K562 (cell line): Measurements from ENCODE around the gene KLK6. TPM values are rescaled to one million over a fixed set of nuclear protein-coding genes. Genes with fewer than 3 reads are reported as not detected.

ENCODE experiments used
- ATAC-seq: fragments of 200-7000 bp; cut with Tn5 transposase; 3 replicates; pipeline ENCODE4 v1.9.1; 2020; ENCODE audit warnings: moderate library complexity
- BruUV-seq: library from RNA; stranded (reverse); fragments of 400-500 nt; replicated peaks from 2 replicates; lab custom pipeline; 2021; lab: Mats Ljungman, UMichigan
- CTCF ChIA-PET: fragments of 300-600 bp; formaldehyde crosslinking; extraction: SDS; loops from one replicate; lab custom pipeline; 2021; ENCODE audit warnings: low intra/inter-chr PET ratio; lab: Yijun Ruan, JAX
- POLR2A ChIA-PET: fragments of 300-600, 350-650 bp; sonication (Branson Sonifier 250); formaldehyde crosslinking; extraction: SDS; loops from one replicate; lab custom pipeline; 2021; ENCODE audit warnings: antibody characterized with exemption, inconsistent platforms; lab: Yijun Ruan, JAX
- DNase-seq, 4 experiments: peaks; one replicate each; pipeline versions ENCODE4 v3.0.0 to v3.0.0-alpha.2; 2011 to 2018; ENCODE audit warnings: low spot score in 3 of 4, mixed read lengths in 3 of 4; ENCODE audit errors: extremely low read depth in 1 of 4
- FAIRE-seq: peaks from 2 replicates; lab custom pipeline; 2011; peaks lifted over from hg19 to GRCh38; lab: Jason Lieb, UNC
- H2AFZ ChIP-seq: 2 replicates; pipeline ENCODE4 v1.6.0; 2011; ENCODE audit warnings: low read depth, low read length, control low read depth, inconsistent platforms
- H3K27ac ChIP-seq: fragments of 200-600 bp; 3 replicates; pipeline ENCODE4 v1.8.0; 2011; ENCODE audit warnings: low read depth, mild to moderate bottlenecking, control low read depth, inconsistent platforms, low read length, moderate library complexity, mixed read lengths; ENCODE audit errors: extremely low read depth
- H3K27me3 ChIP-seq, 2 experiments: fragments of 300-600 bp in 1 of 2; 2 replicates in 1 of 2; 3 replicates in 1 of 2; pipeline versions ENCODE4 v1.6.0 to v1.8.0; 2011; ENCODE audit warnings: inconsistent platforms in 2 of 2, low read length in 2 of 2, mild to moderate bottlenecking in 1 of 2, mixed read lengths in 1 of 2, moderate library complexity in 1 of 2; ENCODE audit not compliant: control insufficient read depth in 2 of 2, insufficient read depth in 2 of 2
- H3K36me3 ChIP-seq: fragments of 300-600 bp; 3 replicates; pipeline ENCODE4 v1.8.0; 2011; ENCODE audit warnings: mild to moderate bottlenecking, low read length, inconsistent platforms; ENCODE audit not compliant: control insufficient read depth, insufficient read depth
- H3K4me1 ChIP-seq, 2 experiments: fragments of 200-600 bp in 1 of 2; replicated peaks in 1 of 2; 2 replicates in 1 of 2; 3 replicates in 1 of 2; pipeline versions ENCODE4 v1.5.1 to v1.8.0; 2011; ENCODE audit warnings: inconsistent platforms in 2 of 2, low read length in 2 of 2, mild to moderate bottlenecking in 1 of 2, mixed read lengths in 1 of 2, moderate library complexity in 1 of 2; ENCODE audit not compliant: control insufficient read depth in 2 of 2, insufficient read depth in 2 of 2
- H3K4me2 ChIP-seq: 2 replicates; pipeline ENCODE4 v1.6.1; 2011; ENCODE audit warnings: low read length, control low read depth, inconsistent platforms, mixed read lengths; ENCODE audit not compliant: insufficient read depth
- H3K4me3 ChIP-seq: fragments of 200-600 bp; sonication (generic), shearing (Covaris generic); 2 replicates; pipeline ENCODE4 v1.5.1; 2016; ENCODE audit warnings: control low read depth, inconsistent platforms
- H3K79me2 ChIP-seq: fragments of 200-600 bp; 3 replicates; pipeline ENCODE4 v1.8.0; 2011; ENCODE audit warnings: low read length, inconsistent platforms; ENCODE audit not compliant: control insufficient read depth, insufficient read depth
- H3K9ac ChIP-seq, 2 experiments: 2 replicates each; pipeline versions ENCODE4 v1.6.0 to v1.6.1; 2011; ENCODE audit warnings: low read depth in 2 of 2, low read length in 2 of 2, control low read depth in 1 of 2, inconsistent platforms in 1 of 2, mild to moderate bottlenecking in 1 of 2, mixed read lengths in 1 of 2; ENCODE audit not compliant: insufficient read depth in 1 of 2
- H3K9me1 ChIP-seq: one replicate; pipeline ENCODE4 v1.6.0; 2011; ENCODE audit warnings: inconsistent platforms, mild to moderate bottlenecking, low read length, moderate library complexity; ENCODE audit not compliant: control insufficient read depth, insufficient read depth
- H3K9me3 ChIP-seq: replicated peaks from 2 replicates; pipeline ENCODE4 v1.5.1; 2011; ENCODE audit warnings: low read depth, low read length, inconsistent platforms; ENCODE audit not compliant: control insufficient read depth, insufficient read depth
- H4K20me1 ChIP-seq: replicated peaks from 2 replicates; pipeline ENCODE4 v1.6.1; 2011; ENCODE audit warnings: low read length, inconsistent platforms, mixed read lengths; ENCODE audit not compliant: control insufficient read depth, insufficient read depth
- CC2D1A ChIP-seq: fragments of 450-650 bp; IDR thresholded peaks from 2 replicates; pipeline ENCODE4 v1.6.1; 2017; ENCODE audit warnings: mild to moderate bottlenecking
- EP400 ChIP-seq: fragments of 450-650 bp; IDR thresholded peaks from 2 replicates; pipeline ENCODE4 v1.6.1; 2017; ENCODE audit warnings: antibody characterized with exemption, mild to moderate bottlenecking, moderate library complexity
- HDGF ChIP-seq: fragments of 450-650 bp; IDR thresholded peaks from 2 replicates; pipeline ENCODE4 v1.6.1; 2016
- PPARD ChIP-seq: fragments of 250-450 bp; sonication (Bioruptor Pico); IDR thresholded peaks from 2 replicates; pipeline ENCODE4 v1.8.0; 2022; ENCODE audit warnings: inconsistent platforms, mild to moderate bottlenecking, moderate library complexity
- SAFB ChIP-seq: fragments of 200-400 bp; formaldehyde crosslinking; IDR thresholded peaks from 2 replicates; pipeline ENCODE4 v1.6.1; 2017; ENCODE audit warnings: low read depth, low read length, borderline replicate concordance
- ZNF561 ChIP-seq: fragments of 450-650 bp; formaldehyde crosslinking; conservative IDR thresholded peaks from 2 replicates; pipeline ENCODE4 v1.4.0; 2020; ENCODE audit warnings: mild to moderate bottlenecking, moderate library complexity
- WGBS: fragments of 100-300 bp; shearing (Covaris generic); methylation state at CpG from one replicate; pipeline ENCODE4 v1.1.6; 2016; ENCODE audit warnings: low coverage, mixed read lengths; ENCODE audit not compliant: insufficient coverage; ENCODE audit errors: missing lambda C conversion rate; 5-methylcytosine and 5-hydroxymethylcytosine counted together
- in situ Hi-C: fragments of 300-500 bp; cut with MboI; formaldehyde crosslinking; loops from 4 replicates; pipeline ENCODE4 v1.15.0; 2018; ENCODE audit warnings: inconsistent platforms, mixed read lengths
- intact Hi-C: fragments of 100-400 bp; cut with micrococcal nuclease; formaldehyde crosslinking; loops from 2 replicates; pipeline ENCODE4 v1.14.2; 2022
- polyA plus RNA-seq, 8 experiments: library from polyadenylated mRNA; depleted of rRNA in 4 of 8; stranded (reverse) in 5 of 8; unstranded in 3 of 8; fragments of >200 nt; fragmentation: Nextera tagmentation in 2 of 8; fragmentation: Illumina TruSeq in 1 of 8; extraction: Ambion mirVana in 2 of 8; extraction: Trizol in 1 of 8; gene quantifications; 2 replicates each; pipeline versions ENCODE4 v1.2.1 to v1.2.3, GENCODE V29; 2011 to 2014; ENCODE audit warnings: inconsistent platforms in 1 of 8, missing spikeins in 1 of 8
- total RNA-seq, 7 experiments: library from RNA; depleted of rRNA in 6 of 7; stranded (reverse); fragments of >200 nt in 6 of 7; fragmentation: Illumina TruSeq in 2 of 7; extraction: Trizol in 2 of 7; gene quantifications; 2 replicates each; pipeline versions ENCODE4 v1.2.1 to v1.2.3, GENCODE V29; 2011 to 2021; ENCODE audit warnings: low replicate concordance in 1 of 7
- TF ChIP-seq, protein P1 (sequence below): fragments of 250-450 bp; sonication (Bioruptor Pico); IDR thresholded peaks from 2 replicates; pipeline ENCODE4 v1.5.0; 2021; ENCODE audit warnings: mild to moderate bottlenecking, borderline replicate concordance
- TF ChIP-seq, protein P2 (sequence below): IDR thresholded peaks from 3 replicates; pipeline ENCODE4 v1.6.1; 2011; ENCODE audit warnings: borderline replicate concordance, mild to moderate bottlenecking; ENCODE audit not compliant: insufficient read length, insufficient read depth
- TF ChIP-seq, protein P3 (sequence below): fragments of 450-650 bp; formaldehyde crosslinking; conservative IDR thresholded peaks from 2 replicates; pipeline ENCODE4 v1.4.0; 2022; ENCODE audit warnings: mild to moderate bottlenecking, missing genetic modification characterization

Gene KLK6
- total and polyA plus RNA-seq, 9 of the 15 experiments (the other 6 are each of a cell fraction or from before 2014, with no cell fraction given), result not detected

DNA sequence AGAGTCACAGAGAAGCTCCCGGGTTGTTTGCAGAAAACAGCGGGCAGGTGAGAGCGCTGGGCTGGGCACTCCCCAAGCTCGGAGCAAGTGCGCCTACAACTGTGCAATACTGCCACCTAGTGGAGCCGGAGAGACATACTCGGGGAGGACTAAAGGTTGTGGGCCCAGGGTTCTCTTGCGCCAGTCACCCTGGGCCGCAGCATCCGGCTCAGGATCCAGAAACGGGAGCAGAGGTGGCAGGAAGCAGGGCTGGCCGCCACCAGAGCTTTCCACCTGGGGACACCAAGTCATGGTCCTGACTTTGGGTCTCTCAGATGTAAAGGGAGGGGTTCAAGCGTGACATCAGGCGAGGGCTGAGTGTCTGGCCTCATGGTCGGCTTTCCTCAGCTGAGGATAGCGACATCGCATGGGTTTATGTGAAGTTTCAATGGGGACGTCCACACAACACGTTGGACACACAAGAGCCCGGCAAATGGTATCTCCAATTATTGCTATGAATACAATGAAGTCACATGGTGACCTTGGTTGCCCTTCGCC, 47.0 kb downstream of the KLK6 start (continued):
- TF ChIP-seq ZNF561 (CRISPR knock-in tag), result no peak

DNA sequence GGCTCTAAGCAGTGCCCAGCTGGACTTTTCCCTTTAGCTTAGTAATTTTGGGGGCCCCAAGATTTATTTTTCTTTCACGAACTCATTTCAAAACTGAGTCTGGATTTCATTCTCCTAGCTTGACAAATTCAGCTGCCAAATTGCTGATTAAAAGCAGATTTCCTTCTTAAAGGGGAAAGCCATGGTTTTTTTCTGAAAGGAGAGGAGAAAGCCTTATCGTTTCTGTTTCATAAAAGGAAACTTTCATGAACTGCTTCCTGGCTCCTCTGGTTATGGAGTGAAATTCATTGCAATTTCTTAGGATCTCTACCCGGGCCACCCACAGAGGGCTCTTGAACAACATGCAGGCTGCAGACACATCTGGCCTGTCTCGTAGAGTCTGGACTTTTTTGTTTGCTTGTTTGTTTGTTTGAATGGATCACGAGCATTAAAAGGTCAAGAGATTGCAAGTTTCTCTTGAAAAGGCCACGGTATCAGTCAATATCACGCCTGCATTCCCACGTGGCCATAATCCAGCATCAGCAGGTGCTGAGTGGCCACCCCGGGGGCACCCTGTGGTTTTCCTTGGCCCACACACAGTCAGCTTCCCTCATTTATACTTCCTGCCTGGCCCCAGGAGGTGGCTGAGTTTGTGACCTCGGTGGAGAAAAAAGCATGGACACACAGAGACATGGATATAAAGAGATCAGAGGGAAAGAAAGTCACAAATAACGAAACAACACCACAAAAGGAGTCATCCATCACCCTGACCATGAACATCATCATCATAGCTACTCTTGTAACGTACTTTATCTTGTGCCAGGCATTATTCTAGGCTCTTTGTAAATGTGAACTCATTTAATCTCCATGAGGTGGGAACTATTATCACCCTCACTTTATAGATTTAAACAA, 47.7 kb downstream of the KLK6 start:
- 4% methylated on average over 12 of the region's 12 CpGs for WGBS
- H3K27me3 ChIP-seq, result peaks cover 5 to 30% of the 10 kb centered on the region in 2 experiments; a peak in 3 of 5 replicates
- H3K4me3 ChIP-seq, result no peak overlapping the region
- ChIA-PET POLR2A (interaction anchor here (0.8 to 2.4 kb wide), 8 partner anchors 9 to 197 kb away, joined by 3 to 10 read pairs (median 6); no protein-coding TSS in a partner anchor), CTCF (interaction anchor here (0.6 to 1.8 kb wide), 8 partner anchors 128 to 421 kb away, joined by 3 to 12 read pairs (median 4); partner anchors contain the start of gene CLEC11A)
- no peak overlapping the region for H2AFZ ChIP-seq
- intact Hi-C loops, result loop anchor here (1.0 to 5.0 kb wide), 4 partner anchors 49 to 384 kb away; partner anchors contain the start of gene KLK2
- 0 out of 2 replicates have a peak, but pooled peaks cover 6% of the 10 kb centered on the region for H4K20me1 ChIP-seq
- H3K4me1 ChIP-seq, result no peaks in the 10 kb centered on the region; a peak in 1 of 5 replicates
- H3K4me2 ChIP-seq, result no peak overlapping the region
- no peaks in the 10 kb centered on the region for H3K9me1 ChIP-seq
- H3K79me2 ChIP-seq, result no peaks in the 10 kb centered on the region
- no peak for TF ChIP-seq HDGF
- TF ChIP-seq, protein P1, sequence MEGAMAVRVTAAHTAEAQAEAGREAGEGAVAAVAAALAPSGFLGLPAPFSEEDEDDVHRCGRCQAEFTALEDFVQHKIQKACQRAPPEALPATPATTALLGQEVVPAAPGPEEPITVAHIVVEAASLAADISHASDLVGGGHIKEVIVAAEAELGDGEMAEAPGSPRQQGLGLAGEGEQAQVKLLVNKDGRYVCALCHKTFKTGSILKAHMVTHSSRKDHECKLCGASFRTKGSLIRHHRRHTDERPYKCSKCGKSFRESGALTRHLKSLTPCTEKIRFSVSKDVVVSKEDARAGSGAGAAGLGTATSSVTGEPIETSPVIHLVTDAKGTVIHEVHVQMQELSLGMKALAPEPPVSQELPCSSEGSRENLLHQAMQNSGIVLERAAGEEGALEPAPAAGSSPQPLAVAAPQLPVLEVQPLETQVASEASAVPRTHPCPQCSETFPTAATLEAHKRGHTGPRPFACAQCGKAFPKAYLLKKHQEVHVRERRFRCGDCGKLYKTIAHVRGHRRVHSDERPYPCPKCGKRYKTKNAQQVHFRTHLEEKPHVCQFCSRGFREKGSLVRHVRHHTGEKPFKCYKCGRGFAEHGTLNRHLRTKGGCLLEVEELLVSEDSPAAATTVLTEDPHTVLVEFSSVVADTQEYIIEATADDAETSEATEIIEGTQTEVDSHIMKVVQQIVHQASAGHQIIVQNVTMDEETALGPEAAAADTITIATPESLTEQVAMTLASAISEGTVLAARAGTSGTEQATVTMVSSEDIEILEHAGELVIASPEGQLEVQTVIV, result no peak
- TF ChIP-seq SAFB, result no peak
- no peak for TF ChIP-seq EP400
- no peak for TF ChIP-seq CC2D1A
- TF ChIP-seq, protein P2, sequence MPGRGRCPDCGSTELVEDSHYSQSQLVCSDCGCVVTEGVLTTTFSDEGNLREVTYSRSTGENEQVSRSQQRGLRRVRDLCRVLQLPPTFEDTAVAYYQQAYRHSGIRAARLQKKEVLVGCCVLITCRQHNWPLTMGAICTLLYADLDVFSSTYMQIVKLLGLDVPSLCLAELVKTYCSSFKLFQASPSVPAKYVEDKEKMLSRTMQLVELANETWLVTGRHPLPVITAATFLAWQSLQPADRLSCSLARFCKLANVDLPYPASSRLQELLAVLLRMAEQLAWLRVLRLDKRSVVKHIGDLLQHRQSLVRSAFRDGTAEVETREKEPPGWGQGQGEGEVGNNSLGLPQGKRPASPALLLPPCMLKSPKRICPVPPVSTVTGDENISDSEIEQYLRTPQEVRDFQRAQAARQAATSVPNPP, result no peak
- TF ChIP-seq, protein P3, sequence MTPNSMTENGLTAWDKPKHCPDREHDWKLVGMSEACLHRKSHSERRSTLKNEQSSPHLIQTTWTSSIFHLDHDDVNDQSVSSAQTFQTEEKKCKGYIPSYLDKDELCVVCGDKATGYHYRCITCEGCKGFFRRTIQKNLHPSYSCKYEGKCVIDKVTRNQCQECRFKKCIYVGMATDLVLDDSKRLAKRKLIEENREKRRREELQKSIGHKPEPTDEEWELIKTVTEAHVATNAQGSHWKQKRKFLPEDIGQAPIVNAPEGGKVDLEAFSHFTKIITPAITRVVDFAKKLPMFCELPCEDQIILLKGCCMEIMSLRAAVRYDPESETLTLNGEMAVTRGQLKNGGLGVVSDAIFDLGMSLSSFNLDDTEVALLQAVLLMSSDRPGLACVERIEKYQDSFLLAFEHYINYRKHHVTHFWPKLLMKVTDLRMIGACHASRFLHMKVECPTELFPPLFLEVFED (CRISPR knock-in tag), result 0 out of 2 replicates have a peak, but pooled peaks have one; percentile 37
- TF ChIP-seq PPARD (CRISPR knock-in tag), result no peak
- no TSS peak for BruUV-seq
- in situ Hi-C loops, result no loop called here
- FAIRE-seq (no peak), DNase-seq (no peak), ATAC-seq (no peak; the same call in 2 of the 3 replicates)
- no peak overlapping the region for H3K27ac ChIP-seq
- H3K36me3 ChIP-seq, result no peaks in the 10 kb centered on the region
- 0 out of 4 replicates have a peak overlapping the region, but pooled peaks of 1 of the 2 experiments have one; percentile 8 for H3K9ac ChIP-seq
- H3K9me3 ChIP-seq, result no peaks in the 10 kb centered on the region
